A549 treated with GW870086 at 1 μM for 4 hours (cell line): ENCODE results near the gene PYCR2. TPM values are rescaled to one million over a fixed set of nuclear protein-coding genes. Genes with fewer than 3 reads are reported as not detected.

ENCODE experiments used
- total RNA-seq: library from RNA; stranded (reverse); fragments of 200-300 nt; extraction: Qiagen RNA extraction; gene quantifications from 5 replicates; pipeline ENCODE4 v1.2.3, GENCODE V29; 2022; ENCODE audit warnings: low read depth

PYCR2 gene
- total RNA-seq, result 46.3 to 54.3 TPM (median 51.9 TPM) in 5 replicates

DNA sequence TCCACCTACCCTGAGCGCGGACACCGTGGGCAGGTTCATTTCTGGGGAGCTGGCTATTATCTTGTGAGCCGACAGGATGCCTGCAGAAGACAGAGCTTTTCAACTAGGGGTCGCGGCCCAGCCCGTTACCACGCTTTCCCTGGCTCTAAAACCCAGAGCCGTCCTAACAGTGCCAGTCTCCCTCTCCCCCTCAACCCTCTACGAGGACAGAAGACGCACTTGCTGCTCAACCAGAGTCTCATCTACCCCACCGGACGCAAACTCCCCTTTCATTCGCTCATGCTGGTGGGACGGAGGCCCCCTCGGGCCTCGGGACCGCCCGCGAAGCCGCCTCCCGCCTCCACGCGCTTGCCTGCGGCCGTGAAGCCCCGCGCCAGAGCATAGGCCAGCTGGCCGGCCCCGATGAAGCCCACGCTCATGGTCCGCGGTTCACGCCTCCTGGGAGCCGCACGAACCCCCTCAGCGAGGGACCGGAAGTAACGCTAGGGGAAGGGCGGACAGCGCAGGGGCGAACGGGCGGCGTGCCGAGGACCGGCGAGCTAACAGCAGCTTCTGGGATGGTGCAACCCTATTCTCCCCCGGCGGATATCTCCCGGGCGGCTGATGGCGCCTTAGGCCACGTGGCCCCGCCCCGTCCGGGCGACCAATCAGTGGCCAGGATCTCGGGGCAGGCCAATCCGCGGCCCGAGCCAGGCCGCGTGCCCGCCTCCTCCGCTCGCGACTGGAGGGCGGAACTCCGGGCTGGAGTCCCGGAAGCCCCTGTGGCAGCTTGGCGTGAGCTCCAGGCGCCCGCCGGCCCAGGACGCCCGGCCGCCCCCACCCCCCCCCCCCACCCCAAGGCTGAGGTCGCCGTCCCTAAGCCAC, at the start of gene PYCR2:
Gene PYCR2, minus strand, starts transcription at position 559 of the 864 bp plus-strand sequence. Its CDS starts 140 bp downstream, at position 419.

DNA sequence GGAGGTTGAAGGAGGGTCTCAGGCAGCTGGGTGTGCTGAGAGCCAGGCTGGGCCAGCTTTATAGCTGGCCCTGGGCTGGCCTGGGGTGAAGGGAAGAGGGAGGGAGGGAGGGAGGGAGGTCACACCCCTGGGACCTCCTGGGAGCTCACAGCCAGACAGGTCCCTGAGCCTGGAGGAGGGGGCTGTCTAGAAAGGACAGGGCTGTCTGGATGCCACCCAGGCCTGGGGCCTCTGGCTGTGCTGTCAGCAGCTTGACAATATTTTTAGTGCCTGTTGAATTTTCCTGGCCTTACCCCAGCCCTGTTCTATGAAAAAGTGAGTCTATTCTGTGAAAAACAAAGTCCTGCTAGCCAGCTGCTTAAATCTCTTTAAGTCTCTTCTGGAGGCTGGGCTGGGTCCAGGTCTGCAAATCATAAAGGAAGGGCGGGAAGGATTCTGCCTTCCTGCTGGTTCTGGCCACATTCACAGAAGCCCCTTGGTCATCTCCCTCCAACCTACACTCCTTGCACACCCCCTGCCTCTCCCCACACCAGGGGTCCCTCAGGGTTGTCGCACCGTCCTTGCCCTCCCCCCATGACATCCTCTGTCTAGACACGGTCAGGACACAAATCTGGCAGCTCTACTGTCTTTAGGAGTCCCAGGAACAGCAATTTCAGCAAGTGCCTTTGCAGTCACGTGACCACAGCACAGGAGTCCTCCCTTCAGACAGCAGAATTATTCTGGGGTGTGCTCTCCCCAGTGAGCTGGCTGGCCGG, 17.3 kb upstream of the PYCR2 start, which contains the start of gene LEFTY2:
Gene LEFTY2, minus strand, starts transcription at position 34 of the 755 bp plus-strand sequence. CDS start 80 bp downstream, outside the sequence.

DNA sequence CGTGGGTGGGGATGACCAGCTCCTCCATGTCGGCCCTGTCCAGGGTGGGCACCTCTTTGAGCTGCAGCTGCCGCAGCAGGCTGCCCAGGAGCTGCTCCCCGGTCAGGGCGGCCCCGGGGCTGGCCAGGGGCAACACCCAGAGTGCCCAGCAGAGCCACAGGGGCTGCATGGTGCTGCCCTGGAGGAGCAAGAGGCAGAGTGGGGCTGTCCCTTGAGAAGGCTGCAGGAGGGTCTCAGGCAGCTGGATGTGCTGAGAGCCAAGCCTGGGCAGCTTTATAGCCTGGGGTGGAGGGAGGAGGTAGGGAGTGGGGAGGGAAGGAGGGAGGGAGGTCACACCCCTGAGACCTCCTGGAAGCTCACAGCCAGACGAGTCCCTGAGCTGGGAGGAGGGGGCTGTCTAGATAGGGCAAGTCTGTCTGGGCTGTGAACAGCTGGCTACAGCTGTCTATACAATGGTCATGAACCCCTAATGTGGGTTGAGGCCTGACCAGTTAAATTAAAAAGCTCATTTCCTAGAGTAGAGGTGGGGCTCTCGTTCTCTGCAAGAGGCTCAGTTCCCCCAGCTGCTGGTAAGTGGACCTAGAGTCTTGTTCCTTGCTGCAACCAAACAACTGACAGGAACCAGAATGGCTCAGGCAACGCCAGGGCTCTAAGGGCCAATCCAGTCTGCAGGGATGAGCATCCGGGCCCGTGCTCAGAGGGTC, 35.0 kb downstream of the PYCR2 start, which contains the start of gene LEFTY1:
Gene LEFTY1, minus strand, starts transcription at position 249 of the 704 bp plus-strand sequence. Its CDS starts 80 bp downstream, at position 169.

DNA sequence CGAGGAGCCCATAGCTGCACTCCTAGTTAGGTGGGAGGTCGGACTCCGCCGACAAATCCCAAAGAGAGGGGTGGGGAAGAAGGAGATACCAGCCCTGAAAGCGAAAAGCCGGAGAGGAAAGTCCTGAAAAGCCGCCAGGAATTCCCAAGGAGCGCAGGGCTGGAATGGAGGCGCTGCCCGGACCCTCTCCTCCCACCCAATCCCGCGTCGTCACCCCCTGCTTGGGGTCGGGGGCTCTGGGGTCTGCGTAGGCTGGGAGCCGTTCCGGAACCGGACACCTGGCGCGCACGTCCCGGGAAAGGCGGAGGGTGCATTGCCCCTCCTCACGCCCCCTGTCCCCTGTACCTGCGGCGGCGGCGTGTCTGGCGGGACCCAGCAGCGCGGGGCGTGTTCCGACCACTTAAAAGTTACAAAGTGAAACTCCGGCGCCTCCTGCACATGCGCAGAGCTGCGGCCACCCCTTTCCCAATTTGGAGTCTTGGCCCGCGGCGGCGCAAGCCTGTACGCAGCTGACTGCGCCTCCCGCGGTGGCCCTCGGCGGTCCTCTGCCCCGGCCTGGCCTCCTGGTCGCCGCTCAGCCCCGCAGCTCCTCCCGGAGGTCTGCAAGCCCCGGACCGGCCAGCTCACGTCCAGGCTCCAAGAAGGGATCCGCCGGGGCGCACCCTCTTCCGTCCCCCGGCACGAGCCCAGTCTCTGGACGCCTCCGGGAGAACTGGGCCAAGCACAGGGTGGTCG, 41.9 kb downstream of the PYCR2 start, which contains the start of gene TMEM63A:
Gene TMEM63A, minus strand, starts transcription at position 422 of the 735 bp plus-strand sequence. CDS start 4,800 bp downstream, outside the sequence.

Other genes with a start within 250 kb of the PYCR2 start
- gene SRP9, start 146.4 kb downstream of the PYCR2 start, total RNA-seq, result 231 to 310 TPM (median 241 TPM) in 5 replicates
- 194 to 245 TPM (median 203 TPM) in 5 replicates for gene EPHX1, start 114.1 kb downstream of the PYCR2 start, total RNA-seq
- gene TMEM63A, start 41.9 kb downstream of the PYCR2 start, total RNA-seq, result 4.5 to 6.4 TPM (median 5.9 TPM) in 5 replicates
- gene LEFTY1, start 35.1 kb downstream of the PYCR2 start, total RNA-seq, result 0.50 to 1.1 TPM (median 0.68 TPM) in 5 replicates
- gene LEFTY2, start 17.0 kb upstream of the PYCR2 start, total RNA-seq, result 0.06 to 0.24 TPM in 2 of 5 replicates, not detected in the others
- gene SDE2, start 75.1 kb upstream of the PYCR2 start, total RNA-seq, result 6.9 to 9.4 TPM (median 8.2 TPM) in 5 replicates
- gene H3-3A, start 138.5 kb upstream of the PYCR2 start, total RNA-seq, result 406 to 451 TPM (median 427 TPM) in 5 replicates